Measurements from ENCODE around the gene BTG4. TPM values are rescaled to one million over a fixed set of nuclear protein-coding genes. Genes with fewer than 3 reads are reported as not detected.

Gene BTG4
- total and polyA plus RNA-seq, 2 of the 8 experiments (the other 6 are each of a cell fraction or from before 2014, with no cell fraction given), result 0.06 TPM; not detected in 1

DNA sequence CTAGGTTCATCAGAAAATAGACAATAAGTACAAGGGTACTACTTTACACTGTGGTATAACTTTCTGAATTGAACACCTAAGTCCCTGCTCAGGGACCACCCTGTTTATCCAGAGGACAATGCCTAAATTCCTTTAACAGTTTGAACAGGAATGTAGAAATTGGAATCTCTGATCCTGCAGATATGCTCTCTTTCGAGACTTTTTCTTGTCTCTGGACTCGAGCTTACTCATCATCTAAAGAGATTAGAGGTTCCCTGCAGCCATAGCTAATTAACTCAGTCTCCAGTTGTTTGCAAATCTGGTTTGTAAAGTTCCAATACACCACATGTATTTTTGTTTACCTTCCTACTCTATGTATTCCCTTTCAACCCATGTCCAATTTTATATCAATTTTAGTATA, 3.4 kb upstream of the BTG4 start:
- Histone ChIP-seq H2AFZ (ENCODE audit: low read length) (no peak overlapping the region), H3K23ac (ENCODE audit: insufficient read length) (no peak overlapping the region), H2BK20ac (ENCODE audit: low read length) (no peak overlapping the region), H3K14ac (ENCODE audit: insufficient read length) (no peak overlapping the region), H3K9me3 (ENCODE audit: insufficient read depth in 2 of 2, low read depth in 1 of 2, low read length in 1 of 2) (no peaks in the 10 kb centered on the region), H3K27ac (ENCODE audit: low read depth, low read length) (no peak overlapping the region), H3K9ac (replicated peaks in 1 of 4; ENCODE audit: extremely low read depth in 1 of 4, low read depth in 3 of 4, low read length in 3 of 4) (no peak overlapping the region), H4K8ac (ENCODE audit: extremely low read depth, insufficient read depth, low read length) (no peak overlapping the region), H3K79me1 (ENCODE audit: low read depth, low read length) (no peaks in the 10 kb centered on the region), H3K4me1 (replicated peaks in 1 of 4; ENCODE audit: control insufficient read depth in 3 of 4, insufficient read depth in 4 of 4, low read length in 3 of 4) (peaks cover 0 to 10% (median 6%) of the 10 kb centered on the region in 4 experiments; a peak in 5 of 7 replicates), H2BK5ac (ENCODE audit: low read depth, low read length) (no peak overlapping the region), H4K5ac (ENCODE audit: insufficient read length, low read depth, low read length) (no peak overlapping the region), H3K4me2 (ENCODE audit: insufficient read depth in 1 of 2, low read depth in 2 of 2, low read length in 2 of 2) (no peak overlapping the region; a peak in 1 of 4 replicates), H4K91ac (replicated peaks; ENCODE audit: insufficient read length, low read length) (no peak overlapping the region), H3K23me2 (ENCODE audit: low read depth, low read length) (peaks cover 9% of the 10 kb centered on the region; the same call in 1 of the 2 replicates), H4K20me1 (replicated peaks in 1 of 2; ENCODE audit: control insufficient read depth in 1 of 2, insufficient read depth in 2 of 2, low read length in 2 of 2) (no peaks in the 10 kb centered on the region), H2BK120ac (replicated peaks; ENCODE audit: low read depth, low read length) (no peak overlapping the region), H2AK5ac (ENCODE audit: low read depth, low read length) (no peak overlapping the region), H3K18ac (ENCODE audit: extremely low read depth, low read length) (no peak overlapping the region), H3K56ac (replicated peaks; ENCODE audit: insufficient read length, low read depth, low read length) (no peak overlapping the region), H2BK12ac (ENCODE audit: low read depth, low read length) (no peak overlapping the region), H2BK15ac (ENCODE audit: low read length) (no peak overlapping the region), H3K36me3 (ENCODE audit: control insufficient read depth in 2 of 4, insufficient read depth in 4 of 4, low read length in 3 of 4) (no peaks in the 10 kb centered on the region), H3K4me3 (ENCODE audit: extremely low read depth in 1 of 4, insufficient read depth in 2 of 4, low read depth in 3 of 4, low read length in 4 of 4) (no peak overlapping the region), H3K79me2 (ENCODE audit: control insufficient read depth in 1 of 2, insufficient read depth in 2 of 2, low read length in 2 of 2) (no peaks in the 10 kb centered on the region), H3K4ac (replicated peaks; ENCODE audit: insufficient read length, low read depth, low read length) (no peak overlapping the region), H3K27me3 (replicated peaks in 1 of 4; ENCODE audit: control insufficient read depth in 3 of 4, extremely low read depth in 1 of 4, insufficient read depth in 3 of 4, low read length in 3 of 4) (peaks cover 11 to 38% (median 26%) of the 10 kb centered on the region in 4 experiments)
- WGBS, 2 experiments (ENCODE audit: extremely low coverage in 1 of 2, insufficient coverage in 1 of 2, insufficient read length in 1 of 2, insufficient replicate concordance in 2 of 2, low coverage in 1 of 2, low lambda C conversion rate in 2 of 2, missing lambda C conversion rate in 1 of 2), result 80% methylated on average over 2 of the region's 2 CpGs; no CpG with 5 or more reads in 1 of the 2 experiments
- no peak for DNase-seq (ENCODE audit: low read depth in 1 of 2, low spot score in 2 of 2)
- POLR2A ChIA-PET (ENCODE audit: partially characterized antibody), result no interaction called here
- CTCF ChIA-PET (ENCODE audit: partially characterized antibody), result no interaction called here
- FAIRE-seq, result no peak
- TF ChIP-seq BRCA1 (IDR thresholded peaks at IDR 0.05; ENCODE audit: low read depth, low read length) (no peak), JUN (IDR thresholded peaks at IDR 0.05; ENCODE audit: low read depth, low read length) (no peak), SIX5 (IDR thresholded peaks at IDR 0.05; ENCODE audit: low read depth, low read length) (no peak), POLR2AphosphoS5 (IDR thresholded peaks at IDR 0.05; ENCODE audit: low read depth, low read length) (no peak), POLR2A (IDR thresholded peaks at IDR 0.05; ENCODE audit: control extremely low read depth in 1 of 2, low read depth in 2 of 2, low read length in 2 of 2) (no peak), ZNF274 (IDR thresholded peaks at IDR 0.05; ENCODE audit: borderline replicate concordance, extremely low read depth, low read length) (no peak), BCL11A (IDR thresholded peaks at IDR 0.05; ENCODE audit: low read depth in 2 of 2, low read length in 2 of 2) (no peak), GTF2F1 (IDR thresholded peaks at IDR 0.05; ENCODE audit: borderline replicate concordance, low read depth, low read length) (no peak), SP2 (IDR thresholded peaks at IDR 0.05; ENCODE audit: low read length) (no peak), CTCF (IDR thresholded peaks at IDR 0.05; ENCODE audit: control extremely low read depth in 1 of 3, insufficient read depth in 1 of 3, low read depth in 1 of 3, low read length in 3 of 3) (no peak)
- TF ChIP-seq, protein P1, sequence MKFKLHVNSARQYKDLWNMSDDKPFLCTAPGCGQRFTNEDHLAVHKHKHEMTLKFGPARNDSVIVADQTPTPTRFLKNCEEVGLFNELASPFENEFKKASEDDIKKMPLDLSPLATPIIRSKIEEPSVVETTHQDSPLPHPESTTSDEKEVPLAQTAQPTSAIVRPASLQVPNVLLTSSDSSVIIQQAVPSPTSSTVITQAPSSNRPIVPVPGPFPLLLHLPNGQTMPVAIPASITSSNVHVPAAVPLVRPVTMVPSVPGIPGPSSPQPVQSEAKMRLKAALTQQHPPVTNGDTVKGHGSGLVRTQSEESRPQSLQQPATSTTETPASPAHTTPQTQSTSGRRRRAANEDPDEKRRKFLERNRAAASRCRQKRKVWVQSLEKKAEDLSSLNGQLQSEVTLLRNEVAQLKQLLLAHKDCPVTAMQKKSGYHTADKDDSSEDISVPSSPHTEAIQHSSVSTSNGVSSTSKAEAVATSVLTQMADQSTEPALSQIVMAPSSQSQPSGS (IDR thresholded peaks at IDR 0.05; ENCODE audit: low read length), result no peak

Measured in H1 (cell line).